SH-SY5Y (cell line): ENCODE data around the gene MYL2.

Experiments used
- GATA2 ChIP-seq: IDR thresholded peaks from 2 replicates; pipeline ENCODE4 v1.6.1; 2011; ENCODE audit warnings: mild to moderate bottlenecking, low read depth, low read length
- GATA3 ChIP-seq: IDR thresholded peaks from 2 replicates; pipeline ENCODE4 v1.6.1; 2011; ENCODE audit warnings: low read depth, mild to moderate bottlenecking, low read length, moderate library complexity

DNA sequence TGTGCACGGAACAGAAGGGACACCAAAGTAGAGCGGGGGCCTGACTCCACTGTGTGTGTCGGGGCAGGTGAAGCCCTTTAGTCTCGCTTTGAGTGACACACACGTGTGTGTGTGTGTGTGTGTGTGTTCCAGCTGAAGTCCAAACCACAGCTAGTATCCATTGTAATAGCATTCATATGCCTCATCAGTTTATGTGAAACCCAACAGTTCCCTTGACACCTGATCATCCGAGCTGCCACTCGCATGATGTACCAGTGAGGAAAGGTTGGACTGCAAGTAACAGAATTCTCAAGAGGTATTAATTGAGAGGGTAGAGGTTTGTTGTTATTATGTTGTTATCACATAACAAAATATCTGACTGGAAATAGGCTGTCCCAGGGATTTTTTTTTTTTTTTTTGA lies 57.2 kb downstream of the MYL2 start:
- no peak for TF ChIP-seq GATA2
- TF ChIP-seq GATA3 = no peak
